Renal cortex interstitium (tissue), 11 donors: ENCODE data around the gene ZNF213. TPM values are rescaled to one million over a fixed set of nuclear protein-coding genes. Genes with fewer than 3 reads are reported as not detected.
"Not testable (repeated sequence)": the region's sequence is repeated elsewhere in the genome, so short reads cannot be mapped to it uniquely, and the experiment has no call there.

Experiments
- DNase-seq, 11 donors: peaks; one replicate each; pipeline ENCODE4 v3.0.0-alpha.2; 2013; ENCODE audit warnings: low read depth in 9 of 11, low spot score in 4 of 11; ENCODE audit errors: extremely low read depth in 1 of 11
- polyA plus RNA-seq, 3 donors: library from polyadenylated mRNA; unstranded; fragments of 120-200 nt; gene quantifications; one replicate each; pipeline ENCODE4 v1.2.1, GENCODE V29; 2013; ENCODE audit not compliant: insufficient read length in 3 of 3

ZNF213 gene
- polyA plus RNA-seq, 3 donors = 8.6 to 17.5 (median 13.3) TPM

DNA sequence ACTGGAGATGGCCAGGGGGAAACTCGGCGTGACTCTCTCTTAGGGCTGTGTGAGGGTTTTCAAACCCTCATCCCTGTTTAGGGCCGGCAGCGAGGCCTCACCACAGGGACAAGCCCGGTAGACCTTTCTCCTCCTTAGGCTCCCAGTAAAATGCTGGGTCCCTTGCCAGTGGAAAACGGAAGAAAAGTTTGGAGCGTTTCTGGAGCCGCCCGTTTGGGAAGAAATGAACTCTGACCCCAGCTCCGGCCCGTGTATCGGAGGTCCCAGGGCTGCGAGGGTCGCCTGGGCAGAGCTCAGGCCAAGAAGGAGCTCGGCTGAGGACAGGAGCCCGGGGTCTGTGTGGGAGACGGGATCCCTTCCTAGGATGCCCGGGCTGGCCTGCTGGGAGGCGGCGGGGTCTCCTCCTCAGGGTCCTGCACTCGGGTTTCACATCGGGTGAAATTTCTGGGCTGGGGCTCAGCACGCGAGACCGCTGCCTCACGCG lies 23.2 kb downstream of the ZNF213 start:
- no peak for DNase-seq

DNA sequence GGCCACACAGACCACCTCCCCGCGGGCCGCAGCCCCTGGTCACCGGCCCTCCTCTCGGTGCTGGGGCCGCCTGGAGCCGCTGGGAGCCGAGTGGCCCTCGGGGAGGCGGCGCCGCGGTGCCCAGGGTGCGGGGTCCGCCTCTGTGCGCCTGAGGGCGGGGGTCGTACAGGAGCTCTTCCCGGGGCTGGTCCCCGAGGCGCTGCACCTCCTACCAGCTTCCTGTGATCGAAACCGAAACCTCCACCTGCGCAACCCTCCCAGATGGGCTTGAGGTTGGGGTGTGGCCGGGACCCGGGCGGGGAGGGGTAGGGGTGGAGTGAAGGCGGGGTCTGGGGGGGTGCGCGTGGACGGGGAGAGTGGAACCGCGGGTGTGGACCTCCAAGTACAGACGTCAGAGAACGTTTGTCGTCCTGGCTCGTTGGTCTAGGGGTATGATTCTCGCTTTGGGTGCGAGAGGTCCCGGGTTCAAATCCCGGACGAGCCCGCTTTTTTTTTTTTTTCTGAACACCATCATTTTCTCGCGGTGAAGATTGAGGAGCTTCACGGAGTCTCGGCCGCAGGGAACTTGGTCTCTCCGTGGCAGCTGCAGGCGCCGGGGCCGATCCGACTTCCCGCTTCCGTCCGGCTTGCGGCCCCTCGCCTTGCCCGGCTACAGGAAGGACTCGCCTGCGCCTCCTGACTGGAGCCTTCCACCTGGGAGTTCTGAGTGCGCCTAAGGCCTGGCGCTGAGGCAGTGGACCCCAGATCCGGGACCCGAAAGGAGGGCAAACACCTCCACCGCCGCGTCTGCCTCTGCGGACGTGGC lies 23.9 kb downstream of the ZNF213 start:
- DNase-seq = no peak

DNA sequence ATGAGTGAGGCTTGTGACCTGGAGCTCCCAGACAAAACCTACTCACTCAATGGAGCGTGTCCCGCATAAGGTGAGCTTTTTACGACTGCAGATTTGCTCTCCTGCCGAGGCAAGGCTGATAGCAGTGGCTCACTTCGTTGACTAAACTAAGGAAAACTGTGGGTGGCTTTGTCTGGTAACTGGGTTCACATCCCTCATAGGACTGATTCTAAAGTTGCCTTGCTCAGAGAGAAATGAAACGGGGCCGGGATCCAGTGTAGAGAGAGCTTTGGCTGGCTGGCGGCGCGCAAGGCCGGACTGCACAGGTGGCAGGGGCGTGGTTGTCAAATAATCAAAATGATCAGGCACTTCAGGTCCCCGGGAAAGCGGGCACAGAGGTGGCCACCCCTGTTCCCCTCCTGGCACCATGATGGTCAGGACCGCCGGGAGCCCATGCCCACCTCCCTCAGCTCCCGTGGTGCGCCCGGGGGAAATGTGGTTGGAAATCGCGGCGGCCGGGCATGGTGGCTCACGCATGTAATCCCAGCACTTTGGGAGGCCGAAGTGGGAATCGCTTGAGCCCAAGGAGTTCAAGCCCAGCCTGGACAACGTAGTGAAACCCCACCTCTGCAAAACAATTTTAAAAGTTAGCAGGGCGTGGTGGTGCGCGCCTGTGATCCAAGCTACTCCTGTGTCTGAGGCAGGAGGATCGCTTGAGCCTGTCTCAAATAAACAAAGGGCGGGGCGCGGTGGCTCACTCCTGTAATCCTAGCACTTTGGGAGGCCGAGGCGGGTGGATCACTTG lies 26.6 kb downstream of the ZNF213 start:
- DNase-seq = no peak

DNA sequence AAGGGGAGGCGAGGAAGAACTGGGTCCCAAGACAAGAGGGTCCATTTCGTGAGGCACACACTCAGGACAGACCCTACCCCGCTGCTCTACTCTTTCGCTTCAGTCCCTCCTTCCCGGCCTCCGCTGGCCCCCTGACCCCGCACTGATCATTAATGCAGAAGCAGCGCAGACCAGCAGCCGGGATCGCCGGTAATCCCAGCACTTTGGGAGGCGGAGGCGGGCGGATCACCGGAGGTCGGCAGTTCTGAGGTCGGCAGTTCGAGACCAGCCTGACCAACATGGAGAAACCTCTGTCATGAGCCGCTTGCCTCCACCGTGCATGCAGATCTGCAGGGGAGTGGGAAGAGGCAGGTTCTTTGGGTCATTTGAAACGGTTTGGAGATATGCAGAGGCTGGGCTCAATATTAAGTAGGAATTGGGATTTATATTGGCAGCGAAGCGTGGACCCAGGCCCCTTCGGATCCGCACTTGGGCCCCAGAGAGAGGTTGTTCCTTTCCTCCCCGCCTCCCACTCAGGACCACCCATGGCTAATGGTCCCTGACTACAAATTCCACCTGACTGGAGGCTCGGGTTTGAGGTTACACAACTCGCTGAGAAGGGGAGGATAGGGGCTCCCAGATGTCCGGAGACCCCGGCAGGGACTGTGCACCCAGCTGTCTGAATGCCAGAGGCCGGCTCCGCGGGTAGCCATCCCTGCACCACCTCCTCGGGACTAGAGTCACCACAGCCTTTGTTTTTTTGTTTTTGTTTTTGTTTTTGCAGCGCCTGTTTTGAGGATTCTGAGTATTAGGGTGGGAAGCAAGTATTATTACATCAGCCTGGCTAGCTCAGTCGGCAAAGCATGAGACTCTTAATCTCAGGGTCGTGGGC lies 29.5 kb downstream of the ZNF213 start:
- no peak for DNase-seq

DNA sequence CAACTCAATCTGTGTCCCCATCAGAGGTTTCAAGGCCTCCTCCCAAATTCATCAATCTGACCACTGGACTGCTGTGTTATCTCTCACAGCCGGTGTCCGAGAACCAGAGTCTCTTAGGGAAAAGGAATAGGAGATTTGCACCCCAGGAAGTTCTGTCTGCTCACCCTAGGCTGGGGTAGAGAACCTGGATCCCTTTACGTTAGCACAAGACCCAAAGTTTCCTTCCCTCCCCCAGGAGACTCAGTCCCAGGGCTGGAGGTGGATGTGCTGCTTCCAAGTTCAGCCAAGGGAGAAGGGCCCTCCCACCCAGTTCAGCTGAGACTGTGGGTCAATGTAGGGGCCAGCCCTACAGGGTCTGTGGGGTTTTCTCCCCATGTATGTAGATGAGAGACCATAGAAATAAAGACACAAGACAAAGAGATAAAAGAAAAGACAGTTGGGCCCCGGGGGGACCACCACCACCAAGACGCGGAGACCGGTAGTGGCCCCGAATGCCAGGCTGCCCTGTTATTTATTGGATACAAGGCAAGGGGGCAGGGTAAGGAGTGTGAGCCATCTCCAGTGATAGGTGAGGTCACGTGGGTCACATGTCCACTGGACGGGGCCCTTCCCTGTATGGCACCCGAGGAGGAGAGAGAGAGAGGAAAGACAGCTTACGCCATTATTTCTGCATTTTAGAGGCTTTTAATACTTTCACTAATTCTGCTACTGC lies 30.4 kb downstream of the ZNF213 start:
- no peak for DNase-seq

DNA sequence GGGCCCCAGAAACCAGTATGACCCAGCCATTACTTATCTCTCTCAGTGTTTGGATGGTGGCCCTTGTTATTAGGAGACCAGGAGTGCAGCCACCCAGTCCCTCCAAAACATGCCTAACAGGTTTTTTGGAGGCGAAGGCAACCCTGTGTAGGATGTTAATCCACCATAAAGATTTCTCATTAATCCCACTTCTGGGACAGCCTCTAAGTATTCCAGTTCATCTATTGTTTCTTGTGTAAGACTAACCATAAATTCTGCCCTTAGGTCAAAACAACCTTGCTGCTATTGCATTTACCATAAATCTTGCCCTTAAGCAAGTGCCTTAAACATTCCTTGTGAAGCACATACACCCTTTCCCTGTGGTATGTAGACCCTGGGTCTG lies 31.7 kb downstream of the ZNF213 start:
- DNase-seq = no peak

DNA sequence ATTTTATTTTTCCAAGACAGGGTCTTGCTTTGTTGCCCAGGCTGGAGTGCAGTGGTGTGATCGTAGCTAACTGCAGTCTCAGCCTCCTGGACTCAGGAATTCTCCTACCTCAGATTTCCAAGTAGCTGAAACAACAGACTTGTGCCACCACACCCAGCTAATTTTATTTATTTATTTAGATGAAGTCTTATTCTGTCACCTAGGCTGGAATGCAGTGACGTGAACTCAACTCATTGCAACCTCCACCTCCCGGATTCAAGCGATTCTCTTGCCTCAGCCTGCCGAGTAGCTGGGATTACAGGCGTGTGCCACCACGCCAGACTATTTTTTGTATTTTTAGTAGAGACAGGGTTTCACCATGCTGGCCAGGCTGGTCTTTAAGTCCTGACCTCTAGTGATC lies 33.9 kb downstream of the ZNF213 start:
- not testable (repeated sequence) for DNase-seq

DNA sequence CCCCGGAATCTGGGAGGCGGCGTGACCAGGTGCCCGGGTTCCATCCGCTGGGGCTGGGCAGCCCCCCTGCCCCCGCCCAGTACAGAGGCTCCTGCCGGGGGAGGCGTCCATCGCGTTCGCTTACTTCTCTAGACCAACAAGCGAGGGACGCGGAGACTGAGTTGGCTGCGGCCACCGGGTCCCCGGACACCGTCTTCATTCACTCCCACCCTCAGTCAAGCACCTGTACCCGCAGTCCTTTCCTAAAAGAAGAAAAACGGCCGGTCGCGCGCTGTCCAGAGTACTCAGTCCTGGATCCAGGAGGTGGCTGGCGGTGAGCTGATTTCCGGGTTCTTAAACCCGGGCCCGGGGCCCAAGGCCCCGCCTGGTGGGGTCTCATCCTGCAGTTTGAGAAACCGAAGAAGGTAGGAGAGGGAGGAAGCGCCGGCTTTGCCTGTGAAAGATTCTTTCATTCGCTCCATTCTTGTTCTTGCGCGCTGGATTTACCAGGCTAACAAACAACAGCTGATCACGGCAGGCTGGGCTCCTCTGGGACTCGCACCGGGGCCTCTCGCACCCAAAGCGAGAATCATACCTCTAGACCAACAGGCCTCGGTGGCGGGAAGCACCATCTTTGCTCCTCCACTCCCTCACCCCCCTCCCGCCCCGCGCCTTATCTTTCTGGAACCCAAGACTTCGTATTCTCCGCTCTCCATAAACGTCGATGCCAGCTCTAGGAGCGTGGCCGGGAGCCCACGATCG lies 35.8 kb downstream of the ZNF213 start:
- DNase-seq = no peak

DNA sequence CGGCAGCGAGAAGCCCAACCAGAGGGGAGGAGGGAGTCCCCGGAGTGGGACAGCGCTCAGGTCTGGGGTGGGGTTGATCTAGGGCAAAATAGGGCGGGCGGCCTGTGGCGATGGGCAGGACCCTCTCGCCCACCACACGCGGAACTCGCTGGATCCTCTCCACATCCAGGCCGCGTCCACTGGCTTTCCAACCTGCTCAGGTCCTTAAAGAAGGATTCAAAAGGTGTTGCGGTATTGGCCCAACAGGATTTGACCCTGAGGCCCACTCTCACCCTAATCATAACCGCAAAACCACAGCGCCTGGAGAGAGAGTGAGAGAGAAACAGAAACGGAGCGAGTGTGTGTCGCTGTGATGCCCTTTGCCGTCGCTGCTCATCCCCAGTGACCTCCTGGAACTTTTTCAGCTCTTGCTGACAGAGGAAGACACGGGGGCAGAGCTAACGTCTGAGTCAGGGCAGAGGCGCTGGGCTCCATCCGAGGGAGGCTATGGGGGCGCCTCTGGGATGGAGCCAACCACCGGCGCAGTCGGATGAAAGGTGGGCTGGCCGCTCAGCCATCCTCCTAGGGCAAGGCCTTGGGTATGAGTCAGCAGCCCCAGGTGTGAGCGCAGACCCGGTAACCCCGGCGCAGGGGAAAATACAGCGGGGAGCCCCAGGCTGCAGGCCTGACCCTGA lies 36.5 kb downstream of the ZNF213 start:
- DNase-seq = no peak

DNA sequence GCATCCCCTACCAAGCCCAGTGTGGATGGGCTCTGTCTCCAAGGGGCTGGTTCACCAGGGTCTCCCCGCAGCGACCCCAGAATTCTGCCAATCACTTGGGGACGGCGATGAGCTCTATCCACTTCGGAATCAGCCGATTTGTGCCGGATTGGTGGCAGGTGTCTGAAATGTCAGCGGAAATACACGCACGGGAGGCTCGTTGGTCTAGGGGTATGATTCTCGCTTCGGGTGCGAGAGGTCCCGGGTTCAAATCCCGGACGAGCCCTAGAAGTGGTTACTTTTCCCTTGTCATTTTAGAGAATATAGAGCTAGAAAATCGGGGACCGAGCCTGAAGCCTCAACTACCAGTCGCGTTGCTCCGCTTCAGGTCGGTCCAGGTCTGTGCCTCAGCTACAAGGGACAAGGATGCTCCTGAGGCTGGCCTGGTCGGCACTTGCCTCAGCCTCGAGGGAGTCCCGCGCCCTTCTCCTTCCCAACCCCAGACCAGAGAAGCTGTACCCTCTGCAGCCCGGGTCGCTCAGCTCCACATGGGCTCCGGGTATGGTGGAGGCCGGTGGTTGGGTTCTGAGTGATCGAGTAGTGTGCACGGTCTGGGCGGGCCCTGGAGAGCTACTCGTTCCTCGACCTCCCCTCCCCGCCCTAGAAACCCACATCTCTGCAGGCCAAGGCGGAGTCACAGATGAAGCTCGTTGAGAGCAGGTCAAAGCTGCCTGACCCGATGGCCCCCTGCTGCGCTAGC lies 37.2 kb downstream of the ZNF213 start:
- no peak for DNase-seq

DNA sequence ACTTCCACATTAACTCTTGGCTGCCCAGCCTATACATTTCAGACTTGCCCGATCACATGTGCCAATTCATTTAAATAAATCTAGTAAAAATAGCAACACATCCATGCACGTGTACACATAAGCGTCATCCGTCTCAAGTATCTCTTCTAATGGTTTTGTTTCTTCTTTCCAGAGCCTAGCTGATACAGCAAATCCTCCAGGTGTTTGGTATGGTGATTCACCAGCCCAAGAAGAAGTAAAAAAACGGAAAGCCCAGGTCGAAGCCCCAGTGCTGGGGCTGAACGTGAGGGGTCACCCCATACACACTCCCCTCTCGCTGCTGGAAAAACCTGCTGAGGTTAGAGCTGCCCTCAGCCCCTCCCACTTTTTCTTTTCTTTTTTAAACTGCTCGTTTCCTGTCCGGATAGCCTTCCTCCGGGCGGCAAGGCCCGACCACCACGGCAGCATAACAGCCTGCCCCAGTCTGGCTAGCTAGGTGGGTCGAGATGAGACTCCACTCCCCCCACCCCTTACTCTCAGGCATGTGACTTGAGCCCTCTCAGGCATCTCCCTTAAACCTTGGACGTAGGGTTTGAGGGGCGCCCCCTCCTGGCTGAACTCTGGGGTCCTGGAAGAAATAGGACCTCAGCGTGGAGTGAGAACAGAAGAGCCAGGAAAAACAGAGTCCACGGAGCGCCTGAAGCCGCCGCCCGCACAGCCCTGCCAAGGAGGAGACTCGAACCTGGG lies 39.2 kb downstream of the ZNF213 start:
- DNase-seq = no peak

DNA sequence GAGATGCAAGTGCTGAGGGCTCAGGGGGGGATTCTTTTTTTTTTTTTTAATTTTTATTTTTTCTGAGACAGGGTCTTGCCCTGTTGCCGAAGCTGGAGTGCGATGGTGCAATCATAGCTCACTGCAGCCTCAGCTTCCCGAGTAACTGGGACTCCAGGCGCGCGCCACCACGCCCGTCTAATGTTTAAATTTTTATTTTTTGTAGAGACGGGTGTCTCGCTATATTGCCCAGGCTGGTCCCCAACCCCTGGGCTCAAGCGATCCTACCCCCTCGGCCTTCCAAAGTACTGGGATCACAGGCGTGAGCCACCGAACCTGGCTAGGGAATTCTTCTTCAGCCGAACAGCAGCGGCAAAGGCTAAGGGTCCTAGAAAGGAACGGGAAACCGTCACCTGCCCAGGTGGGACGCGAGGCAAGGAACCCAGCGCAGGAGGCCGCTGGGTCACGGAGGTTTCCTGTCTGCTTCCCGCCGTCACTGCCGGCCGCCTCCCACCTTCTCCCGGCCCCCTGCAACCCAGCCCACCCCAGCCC lies 39.9 kb downstream of the ZNF213 start:
- DNase-seq = no peak

DNA sequence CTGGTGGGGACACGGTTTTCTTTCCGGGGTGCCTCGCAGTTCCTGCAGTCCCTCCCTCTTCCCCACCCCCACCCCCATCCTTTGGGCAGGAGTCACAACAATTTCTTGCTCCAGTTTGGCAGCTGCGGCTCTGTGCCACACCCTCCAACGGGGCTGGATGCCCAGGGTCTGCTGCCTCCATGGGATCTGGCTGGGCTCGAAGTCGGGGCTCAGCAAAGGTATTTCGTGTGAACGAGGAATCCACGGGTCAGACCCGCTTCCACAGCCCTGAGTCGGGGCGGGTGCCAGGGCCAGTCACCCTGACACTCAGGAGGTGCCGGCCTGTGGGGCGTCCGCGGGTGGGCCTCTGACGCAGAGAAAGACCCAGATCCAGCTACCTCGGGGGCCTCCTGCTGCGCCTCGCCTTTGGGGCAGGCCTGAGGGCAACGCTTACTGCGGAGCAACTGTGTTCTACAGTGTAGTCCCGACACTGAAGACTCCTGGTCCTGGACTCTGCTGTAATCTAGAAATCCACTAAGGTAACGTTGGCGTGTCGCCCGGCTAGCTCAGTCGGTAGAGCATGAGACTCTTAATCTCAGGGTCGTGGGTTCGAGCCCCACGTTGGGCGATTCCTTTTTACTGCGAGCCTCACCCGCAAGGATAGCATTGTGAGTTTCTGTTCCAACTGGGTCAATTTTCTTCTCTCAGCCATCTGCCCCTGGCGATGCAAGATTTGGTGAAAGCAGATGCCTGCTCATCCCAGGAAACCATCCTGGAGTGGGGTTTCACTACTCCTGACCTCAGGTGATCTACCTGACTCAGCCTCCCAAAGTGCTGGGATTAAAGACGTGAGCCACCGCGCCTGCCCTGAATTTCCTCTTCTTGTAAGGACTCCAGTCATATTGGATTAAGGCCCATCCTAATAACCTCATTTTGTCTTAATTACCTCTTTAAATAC lies 40.6 kb downstream of the ZNF213 start:
- DNase-seq = no peak

DNA sequence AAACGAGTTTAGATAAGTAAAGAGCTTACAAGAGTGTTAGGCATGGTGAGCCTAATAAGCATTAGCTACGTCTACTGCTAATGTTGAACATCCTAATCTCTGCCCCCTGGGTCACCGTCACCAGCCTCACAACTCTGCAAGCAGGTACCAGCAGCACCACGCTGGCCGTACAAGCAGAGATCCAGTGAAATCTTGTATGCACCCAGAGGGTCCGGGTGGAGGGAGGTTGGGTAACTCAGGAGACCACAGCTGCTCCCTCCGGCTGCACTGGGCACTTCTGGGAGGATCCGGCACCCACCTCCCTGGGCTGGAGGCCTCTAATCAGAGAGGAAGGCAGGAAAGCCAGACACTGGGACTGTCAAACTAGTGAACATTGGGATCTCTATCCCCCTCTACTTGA lies 44.8 kb downstream of the ZNF213 start:
- no peak for DNase-seq

DNA sequence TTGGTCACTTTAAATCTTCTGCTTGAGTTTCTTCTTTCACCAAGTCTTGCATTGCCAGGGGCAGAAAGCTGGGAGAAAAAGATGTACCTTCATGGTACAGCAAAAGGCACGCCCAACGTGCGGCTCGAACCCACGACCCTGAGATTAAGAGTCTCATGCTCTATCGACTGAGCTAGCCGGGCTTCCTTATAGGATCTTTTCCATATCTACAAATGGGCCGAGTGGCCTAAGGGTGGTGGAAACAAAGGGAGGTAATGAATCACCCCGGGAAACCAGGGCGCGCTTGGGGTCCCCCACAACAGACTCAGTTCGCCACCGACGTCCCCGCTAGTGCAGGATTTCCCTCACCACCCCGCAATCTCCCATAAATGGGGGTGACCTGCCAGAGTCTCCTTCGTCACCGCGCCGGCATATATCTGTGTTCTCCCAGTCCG lies 45.6 kb downstream of the ZNF213 start:
- no peak for DNase-seq
